NCI-H446 (cell line): Measurements from ENCODE around the gene PCDHA9.
"Not testable (repeated sequence)": the region's sequence is repeated elsewhere in the genome, so short reads cannot be mapped to it uniquely, and the experiment has no call there.

ENCODE experiments used
- DNase-seq, 2 experiments: peaks; one replicate each; lab custom pipeline; 2025; lab: John Stamatoyannopoulos, UW

The PCDHA9 gene

GRCh38 chr5:140835622-140836510, 12.3 kb upstream of the PCDHA9 start:
- no peak for DNase-seq

- DNase-seq: no peak
Observed at GRCh38 chr5:140840978-140841962, 6.9 kb upstream of the PCDHA9 start, which contains the start of gene PCDHA8. TSS of gene PCDHA8 (plus strand) at chr5:140841187. CDS start at chr5:140841322, 135 bp downstream.

GRCh38 chr5:140842798-140843733, 5.1 kb upstream of the PCDHA9 start:
- DNase-seq: no peak

- not testable (repeated sequence) for DNase-seq
Observed at GRCh38 chr5:140849831-140850634, 1.9 kb downstream of the PCDHA9 start.

- no peak for DNase-seq
Observed at GRCh38 chr5:140855772-140856674, 7.8 kb downstream of the PCDHA9 start, which contains the start of gene PCDHA10. TSS of gene PCDHA10 (plus strand) at chr5:140855897. CDS start at chr5:140856049, 152 bp downstream.

GRCh38 chr5:140857177-140857986, 9.2 kb downstream of the PCDHA9 start:
- no peak for DNase-seq

- DNase-seq: no peak
Observed at GRCh38 chr5:140857987-140858240, 9.7 kb downstream of the PCDHA9 start.

- DNase-seq: no peak
Observed at GRCh38 chr5:140862441-140863295, 14.5 kb downstream of the PCDHA9 start.

GRCh38 chr5:140868721-140869554, 20.8 kb downstream of the PCDHA9 start, which contains the start of gene PCDHA11:
TSS of gene PCDHA11 (plus strand) at chr5:140868957. CDS start at chr5:140869104, 147 bp downstream.
- no peak for DNase-seq

GRCh38 chr5:140869555-140869886, 21.3 kb downstream of the PCDHA9 start:
- DNase-seq: no peak

GRCh38 chr5:140870221-140871201, 22.3 kb downstream of the PCDHA9 start:
- no peak for DNase-seq

- DNase-seq: no peak
Observed at GRCh38 chr5:140875085-140876065, 27.2 kb downstream of the PCDHA9 start, which contains the start of gene PCDHA12. TSS of gene PCDHA12 (plus strand) at chr5:140875308. CDS start at chr5:140875473, 165 bp downstream.

- DNase-seq: not testable (repeated sequence)
Observed at GRCh38 chr5:140876541-140877261, 28.5 kb downstream of the PCDHA9 start.

GRCh38 chr5:140877262-140877581, 29.0 kb downstream of the PCDHA9 start:
- no peak for DNase-seq
